ENCODE results near the gene NONO.

DNA sequence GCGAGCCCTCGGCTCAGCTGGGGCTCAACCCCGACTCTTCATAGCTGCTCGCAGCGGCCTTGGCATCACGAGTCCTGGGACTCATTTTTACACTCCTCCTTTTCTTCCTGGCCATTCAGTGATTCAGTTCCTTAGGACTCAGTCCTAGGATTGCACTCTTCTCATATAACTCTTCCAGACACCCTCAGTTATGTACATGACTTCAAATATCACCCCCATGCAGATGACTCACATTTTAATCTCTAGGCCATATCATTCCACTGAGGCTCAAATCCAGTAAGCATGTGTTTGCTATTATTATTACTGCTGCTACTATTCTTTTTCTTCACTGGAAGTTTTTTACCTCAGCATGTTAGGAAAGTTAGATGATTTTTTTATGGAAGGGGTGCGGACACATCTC, 32.5 kb downstream of the NONO start:
- no peak for TF ChIP-seq GATA2 (IDR thresholded peaks at IDR 0.05; ENCODE audit: low read depth, low read length)
- no peak for TF ChIP-seq GATA3 (IDR thresholded peaks at IDR 0.05; ENCODE audit: low read depth, low read length)

All from SH-SY5Y (cell line).